A549 (cell line): ENCODE measurements around the gene NUDT2.
A peak's percentile ranks its signal among the peaks of the same experiment; 100 is the strongest.

Experiments used
- CBX2 ChIP-seq: fragments of 200-600 bp; sonication (generic); IDR thresholded peaks from 2 replicates; pipeline ENCODE4 v1.6.1; 2016; ENCODE audit warnings: low read depth, mild to moderate bottlenecking, borderline replicate concordance
- CTCF ChIP-seq: fragments of >200 bp; sonication (Bioruptor Twin); formaldehyde crosslinking; IDR thresholded peaks from 3 replicates; pipeline ENCODE4 v1.5.1; 2016
- EHMT2 ChIP-seq: fragments of 200-600 bp; sonication (generic); IDR thresholded peaks from 2 replicates; pipeline ENCODE4 v1.6.1; 2016; ENCODE audit warnings: antibody characterized with exemption, low read depth, mild to moderate bottlenecking, moderate library complexity
- ELK1 ChIP-seq: fragments of 150-350 bp; IDR thresholded peaks from 2 replicates; pipeline ENCODE4 v1.6.1; 2014; ENCODE audit warnings: low read depth, mild to moderate bottlenecking, low read length
- HOXB5 ChIP-seq: fragments of 250-450 bp; sonication (Bioruptor Pico); IDR thresholded peaks from 2 replicates; pipeline ENCODE4 v1.5.0; 2020; ENCODE audit warnings: mild to moderate bottlenecking, moderate library complexity
- MAZ ChIP-seq: fragments of 150-350 bp; IDR thresholded peaks from 2 replicates; pipeline ENCODE4 v1.6.1; 2014; ENCODE audit warnings: antibody characterized with exemption, low read depth, low read length, borderline replicate concordance
- RAD21 ChIP-seq, 2 experiments: fragments of >200 bp in 1 of 2; sonication (Bioruptor Twin) in 1 of 2; formaldehyde crosslinking in 1 of 2; IDR thresholded peaks in 1 of 2; conservative IDR thresholded peaks in 1 of 2; 2 replicates in 1 of 2; 3 replicates in 1 of 2; pipeline ENCODE4 v1.6.1; 2012 to 2018; ENCODE audit warnings: inconsistent platforms in 1 of 2

GRCh38 chr9:34379334-34380033, 50.1 kb downstream of the NUDT2 start:
- TF ChIP-seq CTCF (peak; percentile 95), MAZ (no peak), ELK1 (no peak), HOXB5 (CRISPR knock-in tag) (no peak), CBX2 (no peak), RAD21 (conservative IDR thresholded peaks at IDR 0.05 in 1 of 2, IDR thresholded peaks at IDR 0.05 in 1 of 2) (peak; percentile 84 to 87), EHMT2 (no peak)
